HG03103 (cell line): ENCODE data around the gene GGT7.

ENCODE experiments used
- ATAC-seq: cut with Tn5 transposase; IDR thresholded peaks from one replicate; pipeline ENCODE4 v1.9.1; 2021; ENCODE audit warnings: low read depth; ENCODE audit not compliant: unreplicated experiment

Gene GGT7

DNA sequence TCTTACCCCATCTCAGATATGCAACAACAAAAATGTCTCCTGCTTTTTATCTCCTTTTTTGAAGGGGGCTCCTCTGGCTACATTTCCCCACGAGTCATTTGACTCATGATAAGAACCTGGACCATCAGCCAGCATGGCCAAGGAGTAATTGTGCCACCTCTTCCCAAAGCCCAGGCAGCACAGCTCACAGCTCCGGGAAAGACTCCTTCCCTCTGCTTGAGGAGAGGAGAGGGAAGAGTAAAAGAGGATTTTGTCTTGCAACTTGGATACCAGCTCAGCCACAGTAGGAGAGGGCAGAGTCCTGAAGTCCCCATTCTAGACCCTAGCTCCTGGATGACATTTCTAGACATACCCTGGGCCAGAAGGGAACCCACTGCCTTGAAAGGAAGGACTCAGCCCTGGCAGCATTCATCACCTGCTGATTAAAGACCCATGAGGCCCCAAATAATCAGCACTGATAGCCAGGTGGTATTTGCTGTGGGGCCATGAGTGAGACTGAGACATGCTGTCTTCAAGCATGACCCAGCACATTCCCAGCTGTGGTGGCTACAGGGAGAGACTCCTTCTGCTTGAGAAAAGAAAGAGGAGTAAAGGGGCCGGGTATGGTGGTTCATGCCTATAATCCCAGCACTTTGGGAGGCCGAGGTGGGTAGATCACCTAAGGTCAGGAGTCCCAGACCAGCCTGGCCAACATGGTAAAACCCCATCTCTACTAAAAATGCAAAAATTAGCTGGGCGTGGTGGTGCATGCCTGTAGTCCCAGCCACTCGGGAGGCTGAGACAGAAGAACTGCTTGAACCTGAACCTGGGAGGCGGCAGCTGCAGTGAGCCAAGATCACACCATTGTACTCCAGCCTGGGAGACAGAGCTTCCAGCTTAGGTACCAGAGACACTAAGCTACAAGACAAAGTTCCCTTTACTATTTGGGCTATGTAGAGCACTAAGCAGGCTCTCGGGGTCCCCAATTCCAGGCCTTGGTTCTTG is 75.4 kb downstream of the GGT7 start:
- no peak for ATAC-seq
